ENCODE data around the gene OR4K17. TPM values are rescaled to one million over a fixed set of nuclear protein-coding genes. Genes with fewer than 3 reads are reported as not detected.
"Not testable (repeated sequence)": the region's sequence is repeated elsewhere in the genome, so short reads cannot be mapped to it uniquely, and the experiment has no call there.

The OR4K17 gene
- total and polyA plus RNA-seq, 7 donors = not detected

- TF ChIP-seq CTCF (IDR thresholded peaks at IDR 0.05) = no peak
- WGBS, 3 donors = 43 to 50% (median 49%) methylated on average over 1 of the region's 1 CpG
Observed at GRCh38 chr14:20144820-20145219, 34.3 kb downstream of the OR4K17 start.

GRCh38 chr14:20164462-20164861 lies 53.9 kb downstream of the OR4K17 start:
- ATAC-seq = no peak
- Histone ChIP-seq H3K27me3 (ENCODE audit: insufficient read depth in 3 of 3, low read length in 2 of 3) (no peaks in the 10 kb centered on the region), H3K27ac (no peak overlapping the region), H3K36me3 (ENCODE audit: insufficient read depth in 1 of 2, low read depth in 1 of 2) (no peaks in the 10 kb centered on the region), H3K9me3 (peaks cover 4% of the 10 kb centered on the region), H3K4me1 (no peaks in the 10 kb centered on the region), H3K4me3 (no peak overlapping the region)
- TF ChIP-seq CTCF (IDR thresholded peaks at IDR 0.05) = no peak
- intact Hi-C loops (cut with DNase I) = no loop called here
- no peak for DNase-seq

More at GRCh38 chr14:20144820-20145219, 34.3 kb downstream of the OR4K17 start:
- no peak for ATAC-seq
- Histone ChIP-seq H3K9me3 (no peaks in the 10 kb centered on the region), H3K4me3 (no peak overlapping the region), H3K27ac (no peak overlapping the region), H3K27me3 (ENCODE audit: insufficient read depth in 3 of 3, low read length in 2 of 3) (no peaks in the 10 kb centered on the region), H3K36me3 (ENCODE audit: insufficient read depth in 1 of 2, low read depth in 1 of 2) (no peaks in the 10 kb centered on the region), H3K4me1 (no peaks in the 10 kb centered on the region)
- no peak for DNase-seq
- intact Hi-C loops (cut with DNase I) = no loop called here

- no peak for TF ChIP-seq CTCF (IDR thresholded peaks at IDR 0.05)
- peaks cover 4% of the 10 kb centered on the region for H3K9me3 ChIP-seq
- H3K27me3 ChIP-seq (ENCODE audit: insufficient read depth in 3 of 3, low read length in 2 of 3) = no peaks in the 10 kb centered on the region
- H3K4me3 ChIP-seq = no peak overlapping the region
- intact Hi-C loops (cut with DNase I) = no loop called here
- no peak overlapping the region for H3K27ac ChIP-seq
- no peak for DNase-seq
- no peaks in the 10 kb centered on the region for H3K4me1 ChIP-seq
- no peaks in the 10 kb centered on the region for H3K36me3 ChIP-seq (ENCODE audit: insufficient read depth in 1 of 2, low read depth in 1 of 2)
- ATAC-seq = no peak
Observed at GRCh38 chr14:20167091-20167490, 56.6 kb downstream of the OR4K17 start.

GRCh38 chr14:20169852-20170251 lies 59.3 kb downstream of the OR4K17 start:
- H3K27me3 ChIP-seq (ENCODE audit: insufficient read depth in 3 of 3, low read length in 2 of 3); H3K36me3 ChIP-seq (ENCODE audit: insufficient read depth in 1 of 2, low read depth in 1 of 2); intact Hi-C loops (cut with DNase I); H3K4me1 ChIP-seq; DNase-seq; H3K27ac ChIP-seq; H3K4me3 ChIP-seq; ATAC-seq; H3K9me3 ChIP-seq: not testable (repeated sequence)

Other genes starting within 250 kb of the OR4K17 start
- gene OR4K2, start 235.6 kb upstream of the OR4K17 start, total RNA-seq = not detected
- not detected for gene OR4K2, start 235.6 kb upstream of the OR4K17 start, polyA plus RNA-seq
- gene OR4K5, start 190.1 kb upstream of the OR4K17 start, total RNA-seq = not detected
- gene OR4K5, start 190.1 kb upstream of the OR4K17 start, polyA plus RNA-seq = not detected
- not detected for gene OR4K1, start 179.8 kb upstream of the OR4K17 start, total RNA-seq
- gene OR4K1, start 179.8 kb upstream of the OR4K17 start, polyA plus RNA-seq = not detected
- gene OR4K15, start 135.1 kb upstream of the OR4K17 start, total RNA-seq = not detected
- not detected for gene OR4K15, start 135.1 kb upstream of the OR4K17 start, polyA plus RNA-seq
- gene OR4Q2, start 108.6 kb upstream of the OR4K17 start, total RNA-seq = not detected
- not detected for gene OR4Q2, start 108.6 kb upstream of the OR4K17 start, polyA plus RNA-seq
- gene OR4K14, start 91.4 kb upstream of the OR4K17 start, total RNA-seq = not detected
- gene OR4K14, start 91.4 kb upstream of the OR4K17 start, polyA plus RNA-seq = not detected
- not detected for gene OR4K13, start 74.7 kb upstream of the OR4K17 start, total RNA-seq
- gene OR4K13, start 74.7 kb upstream of the OR4K17 start, polyA plus RNA-seq = not detected
- gene OR4L1, start 50.7 kb upstream of the OR4K17 start, total RNA-seq = not detected
- not detected for gene OR4L1, start 50.7 kb upstream of the OR4K17 start, polyA plus RNA-seq
- not detected for gene OR4N5, start 28.1 kb downstream of the OR4K17 start, total RNA-seq
- gene OR4N5, start 28.1 kb downstream of the OR4K17 start, polyA plus RNA-seq = not detected
- not detected for gene OR11G2, start 80.2 kb downstream of the OR4K17 start, total RNA-seq
- not detected for gene OR11G2, start 80.2 kb downstream of the OR4K17 start, polyA plus RNA-seq
- gene OR11H6, start 113.0 kb downstream of the OR4K17 start, total RNA-seq = not detected
- not detected for gene OR11H6, start 113.0 kb downstream of the OR4K17 start, polyA plus RNA-seq
- gene OR11H7, start 118.2 kb downstream of the OR4K17 start, total RNA-seq = not detected
- not detected for gene OR11H7, start 118.2 kb downstream of the OR4K17 start, polyA plus RNA-seq
- gene OR11H4, start 128.5 kb downstream of the OR4K17 start, total RNA-seq = not detected
- gene OR11H4, start 128.5 kb downstream of the OR4K17 start, polyA plus RNA-seq = not detected
- 10 to 100 TPM in 1 of 4 donors, 1 to 10 TPM in 3; 4.2 to 10.4 (median 7.5) TPM for gene TTC5, start 195.2 kb downstream of the OR4K17 start, total RNA-seq
- gene TTC5, start 195.2 kb downstream of the OR4K17 start, polyA plus RNA-seq = 1 to 10 TPM; 3.2 to 7.6 (median 3.5) TPM
- gene CCNB1IP1, start 222.5 kb downstream of the OR4K17 start, total RNA-seq = 10 to 100 TPM; 11.9 to 37.0 (median 28.1) TPM
- 10 to 100 TPM; 35.9 to 67.4 (median 46.0) TPM for gene CCNB1IP1, start 222.5 kb downstream of the OR4K17 start, polyA plus RNA-seq
- gene PARP2, start 232.9 kb downstream of the OR4K17 start, total RNA-seq = 10 to 100 TPM; 10.2 to 17.4 (median 14.7) TPM
- 10 to 100 TPM; 14.5 to 30.1 (median 18.2) TPM for gene PARP2, start 232.9 kb downstream of the OR4K17 start, polyA plus RNA-seq

All from psoas muscle (tissue), 8 donors.